Measurements from ENCODE around the gene RASA2. TPM values are rescaled to one million over a fixed set of nuclear protein-coding genes. Genes with fewer than 3 reads are reported as not detected.

RASA2 gene
- total and polyA plus RNA-seq, 2 of the 4 experiments (the other 2 are of a cell fraction), result 6.1 to 14.0 TPM

GRCh38 chr3:141499284-141499683 lies 12.5 kb downstream of the RASA2 start:
- Histone ChIP-seq H3K23ac (ENCODE audit: low read depth, low read length) (no peak overlapping the region), H2AFZ (replicated peaks; ENCODE audit: low read length, poor library complexity) (no peak overlapping the region), H4K20me1 (ENCODE audit: insufficient read depth, low read length) (peaks cover 22% of the 10 kb centered on the region), H3K4ac (ENCODE audit: low read depth, low read length) (no peak overlapping the region), H3K27ac (ENCODE audit: insufficient read depth, low read length) (no peak overlapping the region), H3K4me2 (ENCODE audit: low read depth, low read length) (no peak overlapping the region), H2BK15ac (ENCODE audit: low read depth, low read length) (no peak overlapping the region), H3K56ac (ENCODE audit: extremely low read depth, insufficient read depth, low read length) (no peak overlapping the region), H3K4me3 (ENCODE audit: insufficient read depth, low read depth, low read length) (no peak overlapping the region), H2AK5ac (ENCODE audit: low read depth, low read length) (no peak overlapping the region), H3K27me3 (ENCODE audit: control insufficient read depth, insufficient read depth, low read length) (no peaks in the 10 kb centered on the region), H4K91ac (ENCODE audit: insufficient read depth, low read depth, low read length) (no peak overlapping the region), H3K36me3 (ENCODE audit: control insufficient read depth, insufficient read depth, low read length) (no peaks in the 10 kb centered on the region), H4K5ac (ENCODE audit: low read depth, low read length) (no peak overlapping the region), H3K9ac (ENCODE audit: low read depth, low read length) (no peak overlapping the region), H2BK5ac (ENCODE audit: low read depth, low read length, poor library complexity, severe bottlenecking) (no peak overlapping the region), H2BK20ac (ENCODE audit: low read depth, low read length) (no peak overlapping the region), H3K9me3 (ENCODE audit: control insufficient read depth, insufficient read depth, low read length) (no peaks in the 10 kb centered on the region), H2BK120ac (ENCODE audit: low read depth, low read length) (no peak overlapping the region), H2AK9ac (replicated peaks; ENCODE audit: low read depth, low read length, poor library complexity) (no peak overlapping the region), H3K18ac (ENCODE audit: low read depth, low read length) (no peak overlapping the region), H3K4me1 (ENCODE audit: control insufficient read depth, insufficient read depth, low read length) (peaks cover 7% of the 10 kb centered on the region; the same call in 1 of the 2 replicates), H3K14ac (replicated peaks; ENCODE audit: low read depth, low read length) (no peak overlapping the region), H3K79me1 (ENCODE audit: low read depth in 1 of 2, low read length in 2 of 2) (peaks cover 9 to 44% of the 10 kb centered on the region in 2 experiments; a peak in 3 of 4 replicates), H4K8ac (ENCODE audit: low read depth in 2 of 2, low read length in 2 of 2) (no peak overlapping the region), H3K9me1 (ENCODE audit: insufficient read depth, low read length) (0 out of 2 replicates have a peak, but pooled peaks cover 3% of the 10 kb centered on the region)
- POLR2A ChIA-PET (ENCODE audit: unreplicated experiment), result no interaction called here
- no peak for TF ChIP-seq CHD1 (IDR thresholded peaks at IDR 0.05; ENCODE audit: low read depth, low read length)
- TF ChIP-seq USF2 (IDR thresholded peaks at IDR 0.05; ENCODE audit: low read depth, low read length), result no peak
- no peak for TF ChIP-seq ELK1 (IDR thresholded peaks at IDR 0.05; ENCODE audit: borderline replicate concordance, low read depth, low read length)
- TF ChIP-seq FOS (IDR thresholded peaks at IDR 0.05; ENCODE audit: low read depth, low read length), result no peak
- TF ChIP-seq SMC3 (IDR thresholded peaks at IDR 0.05; ENCODE audit: low read depth, low read length), result no peak
- no peak for TF ChIP-seq RCOR1 (IDR thresholded peaks at IDR 0.05; ENCODE audit: insufficient replicate concordance, low read length)
- no peak for TF ChIP-seq CEBPB (IDR thresholded peaks at IDR 0.05; ENCODE audit: low read depth, low read length)
- no peak for TF ChIP-seq MAFK (IDR thresholded peaks at IDR 0.05; ENCODE audit: low read depth, low read length)
- TF ChIP-seq POLR2A (IDR thresholded peaks at IDR 0.05; ENCODE audit: low read depth, low read length), result no peak
- TF ChIP-seq MXI1 (IDR thresholded peaks at IDR 0.05; ENCODE audit: borderline replicate concordance, low read depth, low read length), result no peak
- TF ChIP-seq CTCF (conservative IDR thresholded peaks at IDR 0.05; ENCODE audit: low read depth, low read length), result no peak
- no peak for TF ChIP-seq MAZ (IDR thresholded peaks at IDR 0.05; ENCODE audit: borderline replicate concordance, low read depth, low read length)
- TF ChIP-seq RFX5 (IDR thresholded peaks at IDR 0.05; ENCODE audit: low read depth, low read length), result no peak
- TF ChIP-seq BHLHE40 (IDR thresholded peaks at IDR 0.05; ENCODE audit: low read depth, low read length), result no peak
- WGBS, 2 experiments (ENCODE audit: extremely low coverage in 2 of 2, insufficient read length in 1 of 2), result no CpG with 5 or more reads among the region's 4 CpGs
- intact Hi-C loops (cut with micrococcal nuclease) (no loop called here), in situ Hi-C loops (cut with MboI; ENCODE audit: low sequenced_read_pairs) (no loop called here), dilution Hi-C loops (cut with HindIII; ENCODE audit: low sequenced_read_pairs, unreplicated experiment) (no loop called here)
- CTCF ChIA-PET, result no interaction called here
- ATAC-seq (ENCODE audit: low read depth) (no peak), DNase-seq (no peak)
- BruUV-seq (replicated peaks), result no TSS peak
